Upper lobe of left lung (tissue), 4 donors: ENCODE results near the gene TAF3.

Experiments
- CTCF ChIP-seq, 6 experiments: fragments of 450-650 bp in 4 of 6; fragments of 200-600 bp in 2 of 6; sonication (generic) in 2 of 6; IDR thresholded peaks; one replicate each; pipeline ENCODE4 v1.5.1; 2016 to 2019; ENCODE audit warnings: antibody characterized with exemption in 6 of 6
- EP300 ChIP-seq, 4 donors: sonication (generic); formaldehyde crosslinking; IDR thresholded peaks; one replicate each; pipeline ENCODE4 v1.5.1; 2017; ENCODE audit warnings: antibody characterized with exemption in 4 of 4, control low read depth in 2 of 4
- POLR2A ChIP-seq, 4 donors: fragments of 450-650 bp; IDR thresholded peaks; one replicate each; pipeline ENCODE4 v1.5.1; 2016 to 2017; ENCODE audit warnings: antibody characterized with exemption in 4 of 4, mild to moderate bottlenecking in 2 of 4
- POLR2AphosphoS5 ChIP-seq, 2 donors: sonication (generic); formaldehyde crosslinking; IDR thresholded peaks; one replicate each; pipeline ENCODE4 v1.5.1; 2017; ENCODE audit warnings: antibody characterized with exemption in 2 of 2

- no peak for TF ChIP-seq POLR2A (IDR thresholded peaks at IDR 0.05)
- no peak for TF ChIP-seq CTCF (IDR thresholded peaks at IDR 0.05)
- no peak for TF ChIP-seq POLR2AphosphoS5 (IDR thresholded peaks at IDR 0.05)
- TF ChIP-seq EP300 (IDR thresholded peaks at IDR 0.05): no peak
Measured at GRCh38 chr10:7808686-7809267, 9.5 kb upstream of the TAF3 start.
